Iris pigment epithelial cell (primary cell): ENCODE results near the gene WNT3A.

Experiments used
- DNase-seq: peaks from one replicate; pipeline ENCODE4 v3.0.0-alpha.2; 2011; ENCODE audit warnings: low read depth

WNT3A gene

DNA sequence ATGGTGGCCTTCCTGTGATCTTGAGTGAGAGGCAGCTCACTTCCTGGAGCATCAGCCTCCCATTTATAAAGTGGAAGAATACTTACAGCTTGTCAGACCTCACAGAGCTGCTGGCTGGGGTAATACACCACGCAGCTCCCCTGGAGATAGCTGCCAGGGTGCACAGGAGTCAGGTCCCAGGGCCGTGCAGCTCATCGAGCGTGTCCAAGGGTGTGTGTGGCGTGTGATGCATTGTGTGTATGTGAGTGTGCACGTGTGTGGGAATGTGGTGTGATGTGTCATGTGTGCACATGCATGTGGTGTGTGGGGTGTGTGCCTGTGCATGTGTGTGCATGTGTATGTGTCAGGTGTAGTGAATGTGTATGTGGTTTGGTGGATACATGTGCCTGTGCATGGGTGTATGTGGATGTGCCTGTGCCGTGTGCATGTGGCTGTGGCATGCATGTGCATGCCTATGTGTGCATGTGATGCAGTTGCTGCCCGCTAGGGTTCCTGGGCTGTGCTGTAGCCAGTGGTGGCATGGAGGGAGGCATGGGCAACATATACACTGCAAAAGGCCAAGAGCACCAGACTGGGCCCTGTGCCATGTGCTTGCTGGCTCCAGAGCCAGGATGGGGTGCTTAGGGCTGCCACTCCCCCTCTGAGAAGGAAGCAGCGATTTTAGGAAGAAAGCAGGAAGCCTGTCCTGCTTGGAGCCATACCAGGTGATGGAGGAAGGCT is 24.6 kb downstream of the WNT3A start:
- no peak for DNase-seq

DNA sequence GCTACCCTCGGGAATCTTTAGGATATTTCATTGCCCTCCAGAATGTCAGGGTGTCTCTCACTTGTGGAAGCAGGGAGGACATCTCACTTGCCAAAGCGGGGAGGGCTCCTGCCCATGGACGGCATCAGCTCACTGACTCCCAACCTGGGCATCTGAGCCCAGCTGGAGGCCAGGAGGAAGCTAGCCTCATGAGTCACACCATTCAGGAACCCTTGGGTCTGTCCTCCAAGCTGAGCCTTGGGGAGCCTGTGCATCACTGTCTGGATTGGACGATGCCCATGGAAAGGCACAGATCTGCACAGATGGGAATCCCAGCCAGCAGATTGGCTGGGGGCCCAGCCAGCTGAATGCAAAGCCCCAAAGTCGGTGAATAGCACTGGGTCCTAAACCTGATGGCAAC is 25.2 kb downstream of the WNT3A start:
- DNase-seq = no peak

DNA sequence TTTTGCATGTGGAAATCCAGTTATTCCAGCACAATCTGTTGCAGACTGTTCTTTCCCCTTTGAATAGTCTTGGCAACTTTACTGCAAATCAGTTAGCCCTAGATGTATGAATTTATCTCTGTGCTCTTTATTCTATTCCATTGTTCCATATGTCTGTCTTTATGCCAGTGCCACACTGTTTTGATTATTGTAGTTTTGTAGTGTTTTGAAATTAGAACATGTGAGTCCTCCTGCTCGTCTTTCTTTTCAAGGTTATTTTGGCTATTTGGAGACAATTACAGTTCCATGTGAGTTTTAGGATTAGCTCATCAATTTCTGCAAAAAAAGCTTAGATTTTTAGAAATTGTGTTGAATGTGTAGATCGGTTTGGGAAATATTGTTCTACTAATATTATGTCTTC is 26.6 kb downstream of the WNT3A start:
- no peak for DNase-seq

DNA sequence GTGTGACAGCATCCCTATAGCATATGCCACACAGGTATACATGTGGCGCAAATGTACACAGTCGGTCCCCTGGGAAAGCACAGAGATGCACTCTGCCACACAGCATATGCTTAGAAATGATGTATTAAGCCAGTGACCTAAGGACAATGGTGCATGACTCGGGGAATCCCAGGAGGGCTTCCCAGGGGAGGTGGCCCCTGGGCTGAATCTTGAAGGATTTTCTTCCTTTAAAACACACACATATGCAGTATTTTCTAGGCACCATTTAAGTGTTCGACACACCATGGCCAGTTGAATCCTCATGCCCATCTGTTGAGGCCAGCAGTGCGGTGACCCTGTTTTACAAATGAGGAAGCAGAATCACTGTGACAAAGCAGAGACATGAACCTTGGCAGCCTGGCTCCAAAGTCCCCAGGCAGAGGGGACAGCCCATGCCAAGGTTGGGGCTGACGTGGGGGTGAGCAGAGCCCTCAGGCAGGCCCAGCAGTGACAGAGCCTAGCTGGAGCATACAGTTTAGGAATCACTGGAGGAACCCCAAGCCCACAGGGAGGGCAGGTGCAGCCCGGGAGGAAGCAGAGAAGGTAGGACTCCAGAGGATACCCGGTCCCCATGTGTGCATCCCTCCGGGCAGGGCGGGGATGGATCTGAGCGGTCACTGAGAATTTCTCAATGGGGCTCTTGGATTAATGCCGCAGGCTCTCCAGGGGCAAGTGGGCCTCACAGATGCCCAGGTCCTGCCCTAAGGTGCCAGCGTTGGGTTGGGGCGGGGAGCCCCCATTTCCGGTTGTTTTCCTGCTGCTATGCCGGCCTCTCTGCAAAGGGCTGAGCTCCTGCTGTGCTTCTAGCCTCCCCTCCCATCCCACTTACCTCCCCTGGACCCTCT is 28.4 kb downstream of the WNT3A start:
- no peak for DNase-seq

DNA sequence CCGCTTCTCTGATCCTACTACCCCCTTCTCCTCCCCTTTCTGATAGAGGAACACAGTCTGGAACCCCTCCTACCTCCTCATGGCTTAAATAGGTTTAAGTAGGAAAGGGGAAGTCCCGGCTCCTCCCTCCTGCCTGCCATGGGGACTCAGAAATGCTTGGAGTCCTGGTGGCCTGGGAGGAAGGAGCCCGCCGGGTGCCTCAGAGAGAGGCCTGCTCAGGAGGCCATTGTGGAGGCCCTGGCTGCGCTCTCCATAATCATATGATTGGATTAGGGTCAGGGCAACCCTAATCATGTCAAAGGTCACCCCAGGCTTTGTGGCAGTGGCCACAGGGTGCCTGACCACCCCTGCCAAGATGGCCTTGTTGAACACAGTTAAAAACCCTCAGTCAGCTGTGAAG is 29.0 kb downstream of the WNT3A start:
- DNase-seq = no peak

DNA sequence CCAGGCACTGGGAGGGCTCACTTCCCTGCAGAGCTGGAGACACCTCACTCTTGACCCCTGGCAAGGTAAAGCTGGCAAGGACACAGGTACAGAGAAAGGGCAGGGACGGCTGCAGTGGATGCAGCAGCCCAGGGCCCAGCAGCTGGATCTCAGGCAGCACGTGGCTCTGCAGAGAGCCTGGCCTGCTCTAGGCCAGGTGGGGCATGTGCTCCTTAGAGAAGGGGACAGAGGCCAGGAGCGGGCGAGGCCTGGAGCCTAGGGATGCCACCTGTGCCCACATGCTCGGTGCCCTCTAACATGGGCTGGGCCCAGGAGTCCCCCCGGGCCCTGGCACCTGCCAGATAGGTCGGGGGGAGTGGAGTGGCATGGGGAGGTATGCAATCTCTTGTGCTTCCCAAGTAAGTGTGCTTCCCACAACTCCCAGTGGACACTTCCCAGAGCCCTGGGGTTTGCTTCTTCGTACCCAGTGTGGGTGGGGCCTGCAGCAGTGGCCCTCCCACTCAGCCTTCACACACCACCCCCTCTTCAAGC is 30.0 kb downstream of the WNT3A start:
- DNase-seq = no peak

DNA sequence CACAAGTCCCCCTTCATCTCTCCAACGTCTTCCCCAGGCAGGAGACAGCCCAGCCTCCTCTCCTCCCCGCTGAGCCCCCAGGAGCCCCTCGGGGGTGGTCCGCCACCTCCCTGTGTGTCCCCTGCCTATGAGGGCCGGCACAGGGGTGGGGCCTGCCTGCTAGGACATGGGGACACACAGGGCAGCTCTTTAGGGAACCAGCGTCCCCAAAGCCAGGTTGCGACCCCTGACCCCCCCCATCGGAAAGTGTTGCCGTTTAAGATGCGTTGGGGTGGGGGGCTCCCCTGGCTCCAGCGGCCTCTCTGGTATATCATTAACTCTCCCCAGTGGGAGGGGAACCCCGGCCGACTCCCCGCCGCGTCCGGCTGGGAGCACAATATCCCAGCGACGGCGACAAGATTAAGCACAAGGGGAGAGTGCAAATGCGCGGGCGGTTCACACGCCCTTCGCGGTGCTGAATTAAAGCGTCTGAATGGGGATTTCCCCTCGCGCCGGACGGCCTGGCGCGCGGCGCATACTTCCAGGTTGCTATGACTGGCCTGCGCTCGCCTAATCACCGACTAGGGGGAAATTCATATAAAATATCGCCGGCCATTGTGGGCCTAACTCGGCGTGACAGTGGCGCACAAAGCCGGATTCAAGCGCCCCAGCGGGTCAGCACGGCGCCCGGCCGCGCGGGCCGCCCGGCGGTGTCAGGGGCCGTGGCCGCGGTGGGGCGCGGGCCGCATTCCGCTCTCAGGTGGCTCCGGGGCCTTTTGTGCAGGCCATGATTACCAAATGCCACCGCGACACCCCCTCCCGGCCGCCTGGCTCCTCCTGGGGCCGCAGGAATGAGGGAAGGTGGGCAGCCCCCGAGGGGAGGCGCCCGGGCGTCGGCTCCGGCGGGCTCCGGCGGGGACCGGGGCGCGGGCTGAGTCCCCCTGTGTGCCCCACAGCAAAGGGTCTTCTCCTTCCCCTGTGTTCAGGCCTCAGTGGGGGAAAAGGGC is 30.9 kb downstream of the WNT3A start:
- peak; percentile 48 for DNase-seq

DNA sequence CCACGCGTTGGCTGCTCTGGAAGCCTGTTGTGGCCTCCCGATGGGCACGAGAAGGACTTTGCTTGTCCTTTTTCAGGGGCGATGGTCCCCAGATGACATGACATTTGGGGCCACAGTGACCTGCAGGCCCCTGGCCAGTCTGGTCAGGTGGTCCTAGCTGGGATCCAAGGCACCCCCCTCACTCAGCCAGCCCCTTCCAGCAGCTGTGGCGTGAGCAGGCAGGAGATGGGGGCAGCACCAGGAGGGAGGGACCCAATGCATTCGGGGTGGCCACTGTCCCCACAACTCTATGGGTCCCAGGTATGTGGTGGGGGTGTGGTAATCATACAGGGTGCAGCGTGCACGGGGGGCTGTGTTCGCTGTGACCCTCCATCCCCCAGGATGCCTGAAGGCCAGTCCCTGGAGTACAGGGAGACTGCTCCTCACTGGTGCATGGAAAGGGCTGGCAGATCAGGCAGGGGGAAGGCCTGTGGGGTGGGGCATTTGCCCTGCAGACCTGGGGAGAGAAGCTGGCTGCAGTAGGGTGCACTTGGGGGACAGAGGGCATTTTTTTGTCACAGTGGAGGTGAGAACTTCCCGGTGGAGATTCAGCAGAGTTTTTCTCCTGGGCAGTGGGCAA is 31.7 kb downstream of the WNT3A start:
- no peak for DNase-seq

DNA sequence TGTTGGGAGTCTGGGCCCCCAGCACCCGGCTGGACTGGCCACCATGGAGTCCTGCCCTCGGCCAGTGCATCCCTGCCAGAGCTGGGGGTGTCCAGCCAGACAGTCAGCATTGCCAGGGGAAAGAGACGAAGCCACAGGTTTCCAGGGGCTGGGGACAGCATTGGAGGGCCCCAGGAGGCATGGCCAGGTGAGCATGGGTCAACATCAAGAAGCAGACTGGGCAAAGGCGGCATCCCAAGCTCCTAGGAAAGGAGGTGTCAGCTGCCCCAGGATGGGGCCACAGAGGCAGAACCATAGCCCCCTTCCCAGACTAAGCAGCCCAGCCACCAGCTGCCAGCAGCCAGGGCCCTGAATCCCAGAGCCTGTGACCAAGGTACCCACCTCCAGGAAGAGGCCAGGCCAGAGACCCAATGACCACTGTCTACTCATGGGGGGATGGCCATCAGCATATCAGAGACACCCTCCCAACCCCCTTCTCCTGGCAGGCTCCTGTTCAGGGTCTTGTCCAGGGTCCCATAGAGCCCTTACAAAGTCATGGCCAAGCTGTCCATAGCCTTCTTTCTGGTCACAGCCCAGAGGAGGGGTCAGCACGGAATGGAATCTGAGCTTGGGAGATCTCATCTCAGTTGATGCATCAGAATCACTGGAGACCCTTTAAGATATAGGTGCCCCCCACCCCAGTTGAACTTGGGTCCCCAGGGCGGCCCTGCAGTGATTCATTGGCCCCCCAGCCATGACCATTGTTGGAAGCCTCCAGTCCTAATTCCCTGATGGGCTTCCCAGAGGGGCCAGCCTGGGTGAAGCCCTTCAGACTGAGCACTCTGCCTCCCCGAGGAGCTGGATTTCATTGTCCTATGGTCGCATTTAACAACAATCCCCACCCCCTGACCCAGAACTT is 32.5 kb downstream of the WNT3A start:
- no peak for DNase-seq

DNA sequence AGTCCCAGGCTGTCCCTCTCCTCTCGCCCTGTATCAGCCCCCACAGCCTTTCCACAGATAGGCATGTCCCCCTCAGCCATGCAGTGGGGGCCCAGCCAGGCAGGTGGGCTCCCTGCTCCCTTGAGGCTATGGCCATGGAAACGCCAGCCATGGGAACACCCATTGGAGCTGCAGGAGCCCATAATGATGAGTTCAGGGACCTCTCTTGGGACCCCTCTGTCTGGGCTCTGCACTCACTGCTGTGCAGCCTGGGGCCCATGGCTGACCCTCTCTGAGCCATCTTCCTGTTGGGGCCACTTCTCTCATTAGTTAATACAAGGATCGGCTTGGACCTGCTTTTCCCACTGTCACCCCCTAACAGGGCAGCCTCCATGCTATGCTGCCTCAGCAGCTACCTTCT is 33.2 kb downstream of the WNT3A start:
- DNase-seq = no peak

DNA sequence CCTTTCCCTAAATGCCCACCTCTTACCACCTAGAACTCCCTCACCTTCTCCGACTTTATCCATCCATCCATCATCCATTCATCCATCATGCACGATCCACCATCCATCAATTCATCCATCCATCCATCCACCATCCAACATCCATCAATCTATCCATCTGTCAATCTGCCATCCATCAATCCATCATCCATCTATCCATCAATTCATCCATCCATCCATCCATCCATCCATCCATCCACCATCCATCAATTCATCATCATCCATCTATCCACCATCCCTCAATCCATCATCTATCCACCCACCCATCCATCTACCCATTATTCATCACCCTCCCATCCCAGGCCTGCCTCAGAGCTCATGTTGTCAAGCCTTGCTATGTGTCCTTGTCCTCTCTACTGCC is 34.5 kb downstream of the WNT3A start:
- DNase-seq = no peak

DNA sequence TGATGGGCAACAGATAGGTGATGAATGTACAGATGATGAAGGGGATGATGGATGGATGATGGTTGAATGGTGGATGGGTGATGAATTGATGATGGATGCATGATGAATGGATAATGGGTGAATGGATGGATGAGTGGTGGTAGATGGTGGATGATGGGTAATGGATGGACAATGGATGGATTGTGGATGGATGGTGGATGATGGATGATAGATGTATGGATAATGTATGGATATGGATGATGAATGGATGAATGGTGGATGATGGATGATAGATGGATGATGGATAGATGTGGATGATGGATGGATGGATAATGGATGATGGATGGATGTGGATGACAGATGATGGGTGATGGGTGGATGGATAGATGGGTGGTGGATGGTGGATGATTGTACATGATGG is 35.7 kb downstream of the WNT3A start:
- no peak for DNase-seq

DNA sequence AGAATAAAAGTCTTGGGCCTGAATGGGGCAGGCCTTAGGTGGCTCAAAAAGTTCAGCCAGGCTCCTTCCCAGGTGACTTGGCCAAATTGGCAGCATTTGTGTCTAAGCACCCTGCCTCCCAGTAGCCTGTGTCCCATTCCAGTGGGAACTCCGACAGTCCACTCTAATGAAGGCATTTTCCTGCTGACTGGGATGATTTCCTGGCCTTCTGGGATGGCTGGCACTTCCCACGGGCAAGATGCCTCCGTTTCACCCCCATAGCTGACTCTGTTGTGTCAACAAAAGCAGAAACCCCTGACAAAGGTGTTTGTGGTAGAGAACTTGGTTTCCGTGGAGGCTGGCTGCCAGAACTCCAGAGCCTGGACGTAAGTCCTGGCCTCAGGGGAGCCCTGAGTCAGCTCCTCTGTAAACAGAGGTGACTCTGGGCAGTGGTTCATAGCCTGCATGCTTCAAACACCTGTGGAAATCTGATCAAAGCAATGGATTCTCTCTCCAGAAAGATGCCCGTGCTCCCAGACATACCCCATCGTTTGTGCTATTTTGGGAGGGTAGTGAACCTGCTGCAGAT is 36.6 kb downstream of the WNT3A start:
- DNase-seq = no peak

DNA sequence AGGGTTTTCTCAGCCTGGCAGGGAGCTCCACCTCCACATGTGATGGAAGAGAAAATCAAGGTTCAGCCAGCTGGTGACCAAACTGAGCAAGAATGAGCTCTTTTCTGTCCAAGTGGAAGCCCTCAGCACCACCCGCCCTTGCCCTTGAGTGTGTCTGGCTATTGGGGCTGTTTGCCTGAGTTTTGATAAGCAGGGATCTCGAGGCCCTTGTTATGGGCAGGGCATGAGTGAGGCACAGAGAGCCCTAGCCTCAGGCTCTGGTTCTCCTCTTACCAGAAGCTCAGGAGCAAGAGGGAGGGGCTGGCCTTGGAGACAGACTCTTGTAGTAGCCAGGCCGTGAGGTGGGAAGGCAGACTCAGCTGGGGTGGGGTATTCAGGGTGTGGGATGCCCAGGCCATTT is 38.2 kb downstream of the WNT3A start:
- DNase-seq = no peak

DNA sequence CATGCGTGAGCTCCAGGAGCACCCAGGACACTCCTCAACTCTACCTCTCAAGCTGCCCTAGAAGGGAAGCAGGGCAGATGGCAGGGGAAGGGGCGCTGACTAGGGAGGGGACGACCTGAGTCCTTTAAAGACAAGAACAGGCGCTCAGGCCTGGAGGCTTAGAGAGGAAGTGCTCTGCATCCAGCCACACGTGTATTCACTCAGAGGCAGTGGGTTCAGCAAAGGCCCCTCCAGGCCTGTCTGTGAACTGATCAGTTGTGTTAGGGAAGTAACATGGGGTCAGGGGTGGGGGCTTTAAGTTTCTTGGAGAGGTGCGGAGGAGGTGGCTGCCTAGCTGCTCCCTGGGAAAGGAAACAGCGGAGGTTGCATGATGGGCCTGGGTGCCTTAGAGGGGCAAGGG is 38.6 kb downstream of the WNT3A start:
- no peak for DNase-seq

DNA sequence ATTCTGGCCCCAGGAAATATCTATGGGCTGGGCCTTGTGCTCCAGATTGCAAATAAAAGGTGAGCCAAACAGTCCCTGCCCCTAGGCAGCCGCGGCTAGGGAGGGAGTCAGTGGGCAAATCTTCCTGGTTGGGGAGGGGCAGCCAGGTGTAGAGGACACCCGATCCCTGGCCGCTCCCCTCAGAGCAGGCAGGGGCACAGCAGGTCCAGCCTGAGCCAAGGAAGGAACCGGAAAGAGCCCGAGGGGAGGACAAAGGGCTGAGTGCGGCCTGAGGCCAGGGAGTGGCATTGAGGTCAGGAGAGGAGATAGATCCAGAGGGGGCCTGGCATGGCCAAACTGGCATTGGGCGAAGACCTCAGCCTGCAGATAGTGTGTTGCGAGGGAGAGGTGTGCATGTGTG is 39.1 kb downstream of the WNT3A start:
- DNase-seq = no peak

DNA sequence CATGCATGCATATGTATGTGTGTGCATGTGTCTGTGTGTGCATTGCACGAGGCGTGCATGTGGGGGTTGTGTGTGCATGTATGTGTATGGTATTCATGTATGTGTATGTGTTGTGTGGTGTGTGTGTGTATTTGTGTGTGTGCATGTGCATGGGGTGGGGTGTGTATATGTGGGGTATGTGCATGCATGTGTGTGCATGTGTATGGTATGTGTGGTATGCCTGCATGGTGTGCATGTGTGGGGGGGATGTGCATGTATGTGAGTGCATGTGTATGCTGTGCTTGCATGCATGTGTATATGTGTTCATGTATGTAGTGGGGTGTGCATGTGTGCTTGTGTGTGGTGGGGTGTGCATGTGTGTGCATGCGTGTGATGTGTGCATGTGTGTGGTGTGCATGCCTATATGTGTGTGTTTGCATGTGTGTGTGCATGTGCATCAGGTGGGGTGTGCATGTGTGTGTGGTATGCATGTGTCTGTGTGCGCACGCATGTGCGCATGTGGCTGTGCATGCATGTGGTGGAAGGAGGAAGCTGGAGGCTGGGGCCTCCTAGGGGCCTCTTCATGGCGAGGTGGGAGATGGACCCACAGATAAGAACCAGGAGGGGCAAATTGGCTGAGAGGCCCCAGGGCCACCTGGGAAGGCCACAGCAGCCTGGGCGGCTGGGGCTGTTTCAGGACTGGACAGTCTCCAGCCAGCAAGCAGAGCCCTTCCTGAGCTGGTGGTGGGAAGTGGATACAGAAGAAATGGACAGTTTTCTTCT is 39.8 kb downstream of the WNT3A start:
- no peak for DNase-seq

DNA sequence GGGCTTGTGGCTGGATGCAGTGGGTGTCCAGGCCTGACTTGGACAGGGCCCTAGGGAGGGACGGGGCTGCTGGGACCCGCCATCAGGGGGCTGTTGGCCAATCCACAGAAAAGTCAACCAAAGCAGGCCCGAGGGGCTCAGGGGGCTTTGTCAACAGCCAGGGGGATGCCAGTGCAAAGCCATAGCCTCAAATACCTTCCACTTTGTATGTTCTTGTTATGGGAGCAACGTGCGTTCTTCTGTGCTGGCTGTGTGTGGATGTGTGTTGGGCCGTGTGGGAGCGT is 40.3 kb downstream of the WNT3A start:
- DNase-seq = no peak

DNA sequence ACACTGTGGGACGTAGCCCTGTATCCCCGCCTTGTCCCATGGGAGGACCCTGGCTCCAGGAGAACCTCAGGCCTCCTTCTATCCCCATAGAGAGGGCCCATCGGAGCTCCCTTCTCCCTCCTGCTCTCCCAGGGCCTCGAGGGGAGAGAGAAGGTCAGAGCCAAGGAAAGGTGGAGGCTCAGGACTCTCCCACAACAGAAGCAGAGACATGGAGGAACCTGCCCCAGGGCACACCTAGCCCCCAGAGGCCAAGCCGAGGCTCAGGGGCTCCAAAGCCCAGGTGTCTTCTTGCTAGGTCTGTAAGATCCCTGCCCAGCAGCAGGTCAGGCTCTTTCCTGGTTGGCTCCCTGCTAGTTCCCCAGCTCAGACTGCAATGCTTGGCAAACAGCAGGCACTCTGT is 41.3 kb downstream of the WNT3A start:
- DNase-seq = no peak
